ENCODE measurements around the gene AHSG.

DNA sequence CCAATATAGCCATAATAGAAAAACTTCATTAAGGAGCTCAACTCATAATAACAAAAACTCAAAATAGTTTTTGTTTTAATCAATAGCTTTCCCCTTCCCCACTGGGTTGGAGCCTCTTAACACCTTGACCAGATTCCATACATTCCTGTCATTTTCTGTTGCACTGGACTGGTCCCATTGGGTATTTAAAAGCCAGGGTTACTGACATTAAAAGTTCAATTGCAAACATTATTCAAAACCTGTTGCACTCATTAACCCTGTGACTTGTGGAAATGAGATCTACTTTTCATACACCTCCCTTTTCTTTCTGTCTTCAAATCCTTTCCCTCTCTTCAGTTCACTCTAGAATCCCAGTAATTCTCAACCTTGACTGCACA lies 51.2 kb downstream of the AHSG start:
- TF ChIP-seq, protein P1, sequence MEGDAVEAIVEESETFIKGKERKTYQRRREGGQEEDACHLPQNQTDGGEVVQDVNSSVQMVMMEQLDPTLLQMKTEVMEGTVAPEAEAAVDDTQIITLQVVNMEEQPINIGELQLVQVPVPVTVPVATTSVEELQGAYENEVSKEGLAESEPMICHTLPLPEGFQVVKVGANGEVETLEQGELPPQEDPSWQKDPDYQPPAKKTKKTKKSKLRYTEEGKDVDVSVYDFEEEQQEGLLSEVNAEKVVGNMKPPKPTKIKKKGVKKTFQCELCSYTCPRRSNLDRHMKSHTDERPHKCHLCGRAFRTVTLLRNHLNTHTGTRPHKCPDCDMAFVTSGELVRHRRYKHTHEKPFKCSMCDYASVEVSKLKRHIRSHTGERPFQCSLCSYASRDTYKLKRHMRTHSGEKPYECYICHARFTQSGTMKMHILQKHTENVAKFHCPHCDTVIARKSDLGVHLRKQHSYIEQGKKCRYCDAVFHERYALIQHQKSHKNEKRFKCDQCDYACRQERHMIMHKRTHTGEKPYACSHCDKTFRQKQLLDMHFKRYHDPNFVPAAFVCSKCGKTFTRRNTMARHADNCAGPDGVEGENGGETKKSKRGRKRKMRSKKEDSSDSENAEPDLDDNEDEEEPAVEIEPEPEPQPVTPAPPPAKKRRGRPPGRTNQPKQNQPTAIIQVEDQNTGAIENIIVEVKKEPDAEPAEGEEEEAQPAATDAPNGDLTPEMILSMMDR (IDR thresholded peaks at IDR 0.05): no peak
- TF ChIP-seq POLR2A (IDR thresholded peaks at IDR 0.05): no peak
